HEK293 (cell line): ENCODE data around the gene TSKU.

Source experiments
- CTCF ChIP-seq: fragments of 450-650 bp; formaldehyde crosslinking; IDR thresholded peaks from 2 replicates; pipeline ENCODE4 v1.5.1; 2016; ENCODE audit warnings: missing biosample characterization, missing genetic modification characterization
- SALL2 ChIP-seq: fragments of 450-650 bp; formaldehyde crosslinking; IDR thresholded peaks from 2 replicates; pipeline ENCODE4 v1.5.0; 2017; ENCODE audit warnings: missing biosample characterization, mild to moderate bottlenecking, missing genetic modification characterization, borderline replicate concordance
- ZNF174 ChIP-seq: fragments of 450-650 bp; formaldehyde crosslinking; IDR thresholded peaks from 2 replicates; pipeline ENCODE4 v1.5.0; 2017; ENCODE audit warnings: missing biosample characterization, mild to moderate bottlenecking, missing genetic modification characterization
- ZNF184 ChIP-seq: fragments of 450-650 bp; IDR thresholded peaks from 2 replicates; pipeline ENCODE4 v1.5.1; 2018; ENCODE audit warnings: missing biosample characterization, mild to moderate bottlenecking, missing genetic modification characterization
- ZNF266 ChIP-seq: fragments of 450-650 bp; formaldehyde crosslinking; IDR thresholded peaks from 2 replicates; pipeline ENCODE4 v1.5.1; 2016; ENCODE audit warnings: missing biosample characterization, missing genetic modification characterization, low read depth
- ZNF610 ChIP-seq: fragments of 450-650 bp; formaldehyde crosslinking; IDR thresholded peaks from 2 replicates; pipeline ENCODE4 v1.5.1; 2016; ENCODE audit warnings: missing biosample characterization, missing genetic modification characterization, borderline replicate concordance

- TF ChIP-seq SALL2 (tag by site-specific recombination) = no peak
- TF ChIP-seq ZNF266 (tag by site-specific recombination) = no peak
- TF ChIP-seq ZNF174 (tag by site-specific recombination) = no peak
- TF ChIP-seq CTCF (tag by site-specific recombination) = no peak
- no peak for TF ChIP-seq ZNF610 (tag by site-specific recombination)
- TF ChIP-seq ZNF184 (tag by site-specific recombination) = no peak
These were observed 37.0 kb downstream of the TSKU start for GRCh38 chr11:76820184-76820566.
